Medulla oblongata (tissue), 1 donor: Measurements from ENCODE around the gene FBN1.

Source experiments
- DNase-seq: peaks from one replicate; pipeline ENCODE4 v3.0.0-alpha.2; 2015; ENCODE audit errors: extremely low spot score

Gene FBN1

GRCh38 chr15:48427479-48427878 lies 218.0 kb downstream of the FBN1 start:
- DNase-seq = no peak

GRCh38 chr15:48426941-48427340 lies 218.6 kb downstream of the FBN1 start:
- no peak for DNase-seq

DNA sequence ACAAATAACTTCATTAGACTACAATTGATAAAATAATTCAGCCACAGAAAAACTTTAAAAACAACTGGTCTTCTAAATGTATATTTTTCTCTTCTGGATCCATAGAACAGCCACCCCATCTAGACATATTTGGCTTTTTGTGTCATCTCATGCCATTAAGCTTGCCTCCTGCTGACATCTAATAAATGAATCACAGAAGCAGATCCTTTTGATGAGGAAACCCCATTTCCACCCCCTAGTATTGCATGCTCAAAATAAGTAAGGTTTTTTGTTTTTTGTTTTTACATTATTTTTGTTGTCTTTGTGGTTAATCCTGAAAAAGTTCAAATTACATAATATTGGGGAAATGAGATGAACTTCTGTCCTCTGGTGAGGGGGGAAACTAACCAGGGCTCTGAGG lies 219.5 kb downstream of the FBN1 start:
- no peak for DNase-seq

DNA sequence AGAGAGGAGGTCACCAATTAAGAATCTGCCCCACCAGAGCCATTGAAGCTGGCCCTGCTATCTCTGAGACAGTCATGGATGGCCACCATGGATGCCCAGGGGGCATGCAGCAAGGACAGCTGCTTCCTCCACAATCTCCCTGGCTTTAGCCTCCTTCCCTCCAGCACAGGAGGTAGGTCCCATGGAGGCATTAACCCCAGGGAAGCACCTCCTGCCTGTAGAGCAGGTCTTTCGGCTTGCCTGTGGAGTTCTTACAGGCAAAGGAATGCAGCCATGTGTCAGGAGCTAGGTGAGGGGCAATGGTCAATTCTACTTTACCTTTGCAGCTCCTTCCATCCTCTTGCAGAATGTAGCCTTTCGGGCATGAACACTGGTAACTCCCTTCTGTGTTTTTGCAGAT lies 220.5 kb downstream of the FBN1 start:
- no peak for DNase-seq

DNA sequence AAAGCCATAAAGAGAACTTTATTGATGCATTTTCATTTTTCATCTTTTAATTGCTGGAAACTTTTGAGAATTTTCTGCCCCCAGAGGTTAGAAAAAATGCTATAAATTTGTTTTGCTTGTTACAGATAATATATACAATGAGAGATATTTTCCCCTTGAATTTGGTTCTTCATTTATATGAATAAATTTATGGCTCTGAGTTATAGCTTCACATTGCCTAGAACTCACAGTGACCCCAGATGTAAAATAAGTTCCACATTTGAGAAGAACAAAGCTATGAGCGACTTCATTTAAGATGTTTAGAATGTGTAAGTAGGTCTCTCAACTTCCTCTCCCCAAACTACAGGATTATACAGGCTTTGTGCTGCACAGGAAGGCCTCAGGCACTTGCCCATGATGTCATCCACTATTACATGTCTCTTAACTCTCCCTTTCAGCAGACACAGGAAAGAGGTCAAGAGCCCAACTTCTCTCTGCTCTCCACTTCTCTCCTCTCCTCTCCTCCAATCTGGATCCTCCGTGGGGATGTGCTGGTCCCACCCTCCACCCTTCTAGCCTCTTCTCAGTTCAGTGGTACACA lies 221.5 kb downstream of the FBN1 start:
- no peak for DNase-seq

GRCh38 chr15:48423342-48423741 lies 222.2 kb downstream of the FBN1 start:
- no peak for DNase-seq

DNA sequence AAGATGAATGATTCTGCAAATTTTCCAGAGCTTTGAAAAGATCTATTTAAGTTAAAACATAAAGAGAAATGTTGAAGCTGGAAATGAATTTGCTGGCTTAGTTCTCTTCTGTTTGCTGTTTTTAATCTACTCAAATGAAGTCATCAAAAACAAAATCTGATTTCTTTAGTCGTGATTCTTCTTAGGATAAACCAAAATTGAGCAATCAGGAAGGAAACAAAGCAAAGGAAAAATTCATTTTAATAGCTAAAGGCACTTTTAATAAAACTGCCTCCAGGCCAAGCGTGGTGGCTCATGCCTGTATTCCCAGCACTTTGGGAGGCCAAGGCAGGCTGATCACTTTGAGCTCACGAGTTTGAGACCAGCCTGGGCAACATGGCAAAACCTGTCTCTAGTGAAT lies 223.1 kb downstream of the FBN1 start:
- no peak for DNase-seq

- no peak for DNase-seq
Measured at GRCh38 chr15:48421362-48421761, 224.1 kb downstream of the FBN1 start.

- no peak for DNase-seq
Measured at GRCh38 chr15:48419896-48420295, 225.6 kb downstream of the FBN1 start.

- no peak for DNase-seq
Measured at GRCh38 chr15:48418343-48418742, 227.2 kb downstream of the FBN1 start.

DNA sequence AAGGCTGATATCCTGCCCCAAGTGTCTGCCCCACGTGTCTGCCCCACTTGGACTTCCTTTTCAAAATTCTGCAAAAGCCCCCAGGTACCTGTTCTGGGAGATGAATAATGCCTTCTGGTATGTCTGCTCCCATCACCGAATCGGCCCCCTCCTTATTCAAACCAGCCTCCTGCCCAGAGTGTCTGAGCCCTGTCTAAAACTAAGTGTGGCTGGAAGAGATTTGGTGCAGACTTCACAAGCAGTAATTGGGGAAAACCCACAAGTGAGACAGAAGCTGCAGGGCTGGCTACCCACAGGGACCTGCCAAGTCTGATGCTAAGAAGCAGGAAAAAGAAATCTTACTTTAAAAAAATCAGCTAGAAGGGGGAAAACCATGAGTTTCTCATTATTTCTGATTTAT lies 229.2 kb downstream of the FBN1 start:
- DNase-seq = no peak

- no peak for DNase-seq
Measured at GRCh38 chr15:48415036-48415886, 230.2 kb downstream of the FBN1 start.

DNA sequence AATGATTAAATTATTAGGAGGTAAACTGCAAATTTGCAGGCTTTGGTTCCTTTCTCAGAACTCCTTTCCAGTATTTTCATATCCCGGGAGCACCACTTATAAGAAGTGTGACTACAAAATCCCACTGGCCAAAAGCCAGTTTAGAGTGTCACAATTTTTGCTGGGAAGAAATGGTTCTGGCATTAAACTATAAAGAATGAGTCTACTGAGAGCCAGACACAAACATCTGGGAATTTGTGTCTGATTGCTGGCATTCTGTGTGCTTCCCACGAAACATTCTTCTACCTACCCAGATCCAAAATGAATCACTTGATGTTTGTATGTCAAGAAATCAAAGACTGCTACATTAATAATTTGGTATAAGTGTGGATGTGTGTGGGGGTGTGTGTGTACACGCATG lies 231.5 kb downstream of the FBN1 start:
- DNase-seq = no peak

- no peak for DNase-seq
Measured at GRCh38 chr15:48413304-48413703, 232.2 kb downstream of the FBN1 start.

GRCh38 chr15:48411971-48412591 lies 233.4 kb downstream of the FBN1 start:
- DNase-seq = no peak

GRCh38 chr15:48409623-48410022 lies 235.9 kb downstream of the FBN1 start:
- DNase-seq = no peak

- DNase-seq = no peak
Measured at GRCh38 chr15:48408327-48408726, 237.2 kb downstream of the FBN1 start.

GRCh38 chr15:48407646-48408045 lies 237.9 kb downstream of the FBN1 start:
- DNase-seq = no peak

DNA sequence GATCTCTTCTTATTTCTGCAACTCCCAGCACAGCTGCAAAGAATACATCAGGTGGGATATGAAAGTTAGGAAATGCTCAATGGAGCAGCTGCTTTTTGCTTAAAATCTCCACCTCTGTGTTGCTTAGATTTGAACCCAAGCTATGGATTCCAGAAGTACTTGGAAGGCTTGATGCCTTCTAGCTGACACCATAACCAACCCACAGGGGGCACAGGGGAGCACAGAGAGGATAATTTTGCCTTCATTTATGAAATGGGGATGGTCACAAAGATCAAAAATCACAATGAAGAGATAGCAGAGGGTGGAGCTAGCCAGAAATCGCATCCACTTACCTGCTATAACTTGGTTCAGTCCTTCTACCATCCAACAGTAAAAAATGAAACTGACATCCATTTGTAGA lies 238.6 kb downstream of the FBN1 start:
- no peak for DNase-seq

GRCh38 chr15:48406266-48406891 lies 239.1 kb downstream of the FBN1 start:
- no peak for DNase-seq

GRCh38 chr15:48402427-48403177 lies 242.9 kb downstream of the FBN1 start:
- no peak for DNase-seq

- no peak for DNase-seq
Measured at GRCh38 chr15:48400086-48400485, 245.4 kb downstream of the FBN1 start.
